ENCODE data around the gene MAGEA10. TPM values are rescaled to one million over a fixed set of nuclear protein-coding genes. Genes with fewer than 3 reads are reported as not detected.

MAGEA10 gene
- total and polyA plus RNA-seq, 9 of the 15 experiments (the other 6 are each of a cell fraction or from before 2014, with no cell fraction given): 0.06 to 0.45 (median 0.15) TPM; not detected in 4

DNA sequence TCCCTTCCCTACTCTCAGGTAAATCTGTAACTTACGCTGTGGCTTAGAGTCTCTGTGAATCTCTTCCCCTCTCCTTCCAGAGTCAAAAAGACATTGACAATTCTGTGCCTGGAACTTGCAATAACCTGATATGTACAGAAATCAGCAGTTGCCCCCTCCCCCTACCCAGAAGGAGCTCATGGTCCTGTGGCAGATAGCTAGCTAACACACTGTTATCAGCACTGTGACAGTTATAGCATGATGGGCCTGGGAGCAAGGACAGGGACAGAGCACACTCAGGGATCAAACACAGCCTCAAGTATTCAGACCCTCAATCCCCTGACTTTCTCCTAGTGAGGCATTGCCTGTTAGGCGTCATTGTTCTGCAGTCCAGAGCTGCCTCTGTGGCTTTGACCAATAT, 18.7 kb upstream of the MAGEA10 start (continued):
- TF ChIP-seq, protein P1, sequence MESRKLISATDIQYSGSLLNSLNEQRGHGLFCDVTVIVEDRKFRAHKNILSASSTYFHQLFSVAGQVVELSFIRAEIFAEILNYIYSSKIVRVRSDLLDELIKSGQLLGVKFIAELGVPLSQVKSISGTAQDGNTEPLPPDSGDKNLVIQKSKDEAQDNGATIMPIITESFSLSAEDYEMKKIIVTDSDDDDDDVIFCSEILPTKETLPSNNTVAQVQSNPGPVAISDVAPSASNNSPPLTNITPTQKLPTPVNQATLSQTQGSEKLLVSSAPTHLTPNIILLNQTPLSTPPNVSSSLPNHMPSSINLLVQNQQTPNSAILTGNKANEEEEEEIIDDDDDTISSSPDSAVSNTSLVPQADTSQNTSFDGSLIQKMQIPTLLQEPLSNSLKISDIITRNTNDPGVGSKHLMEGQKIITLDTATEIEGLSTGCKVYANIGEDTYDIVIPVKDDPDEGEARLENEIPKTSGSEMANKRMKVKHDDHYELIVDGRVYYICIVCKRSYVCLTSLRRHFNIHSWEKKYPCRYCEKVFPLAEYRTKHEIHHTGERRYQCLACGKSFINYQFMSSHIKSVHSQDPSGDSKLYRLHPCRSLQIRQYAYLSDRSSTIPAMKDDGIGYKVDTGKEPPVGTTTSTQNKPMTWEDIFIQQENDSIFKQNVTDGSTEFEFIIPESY (CRISPR knock-in tag; IDR thresholded peaks at IDR 0.05): no peak
- TF ChIP-seq FOXP1 (CRISPR knock-in tag; IDR thresholded peaks at IDR 0.05) (no peak), TEAD2 (tag; IDR thresholded peaks at IDR 0.05) (no peak), NFE2L1 (tag; IDR thresholded peaks at IDR 0.05; ENCODE audit: borderline replicate concordance, low read depth) (no peak), BMI1 (IDR thresholded peaks at IDR 0.05; ENCODE audit: low read length) (no peak), ZFP1 (CRISPR knock-in tag; IDR thresholded peaks at IDR 0.05) (no peak), C11orf30 (IDR thresholded peaks at IDR 0.05; ENCODE audit: low read depth) (no peak), CEBPG (CRISPR knock-in tag; IDR thresholded peaks at IDR 0.05) (peak; percentile 79), CEBPG (tag; conservative IDR thresholded peaks at IDR 0.05 in 1 of 2, IDR thresholded peaks at IDR 0.05 in 1 of 2) (no peak)

DNA sequence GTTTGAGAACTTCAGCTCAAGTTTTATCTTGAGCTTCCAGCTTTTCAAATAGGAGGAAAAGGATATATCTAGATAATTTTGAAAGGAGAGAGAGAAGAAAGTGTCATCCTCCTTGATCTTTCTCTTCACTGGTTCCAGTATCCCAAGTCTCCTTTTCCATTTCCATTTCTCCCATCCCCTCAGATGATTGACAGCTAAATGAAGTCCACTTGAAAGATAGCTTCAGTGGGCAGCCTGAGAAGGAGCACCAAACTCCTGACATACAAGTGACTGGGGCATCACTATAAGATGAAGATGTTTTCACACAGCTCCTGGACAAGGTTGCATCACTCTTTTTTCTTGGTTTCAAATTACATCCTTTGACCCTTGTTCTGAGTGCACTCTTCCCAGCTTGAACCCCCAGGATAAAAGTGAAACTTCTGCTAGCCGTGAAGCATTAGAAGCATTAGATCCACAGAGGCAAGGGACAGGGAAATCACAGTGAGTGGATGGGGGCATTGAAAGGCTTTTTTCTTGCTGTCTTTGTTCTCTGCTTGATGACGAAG, 17.5 kb upstream of the MAGEA10 start:
- in situ Hi-C loops (cut with MboI) (no loop called here), intact Hi-C loops (cut with micrococcal nuclease) (loop anchor here (2.0 to 10.0 kb wide), 3 partner anchors 21 to 189 kb away; partner anchors contain the start of gene GABRE)
- FAIRE-seq: no peak
- CTCF ChIA-PET (ENCODE audit: low intra/inter-chr PET ratio): no interaction called here
- Histone ChIP-seq H3K79me2 (ENCODE audit: control insufficient read depth, insufficient read depth, low read length) (no peaks in the 10 kb centered on the region), H3K27me3 (ENCODE audit: control insufficient read depth in 2 of 2, insufficient read depth in 2 of 2, low read length in 2 of 2) (no peaks in the 10 kb centered on the region), H3K4me3 (no peak overlapping the region), H3K4me1 (replicated peaks in 1 of 2; ENCODE audit: control insufficient read depth in 2 of 2, insufficient read depth in 2 of 2, low read length in 2 of 2) (peaks cover 17 to 80% of the 10 kb centered on the region in 2 experiments), H3K4me2 (ENCODE audit: insufficient read depth, low read length) (peak overlapping the region; percentile 55), H3K27ac (ENCODE audit: extremely low read depth, low read depth, low read length) (peak overlapping the region; percentile 67), H3K9ac (ENCODE audit: insufficient read depth in 1 of 2, low read depth in 2 of 2, low read length in 2 of 2) (peak overlapping the region in 1 of 2 experiments; percentile 42; a peak in 2 of 4 replicates), H3K9me1 (ENCODE audit: control insufficient read depth, insufficient read depth, low read length) (no peaks in the 10 kb centered on the region), H3K9me3 (replicated peaks; ENCODE audit: control insufficient read depth, insufficient read depth, low read depth, low read length) (no peaks in the 10 kb centered on the region), H2AFZ (ENCODE audit: low read depth, low read length) (peak overlapping the region; percentile 49; the same call in 1 of the 2 replicates), H3K36me3 (ENCODE audit: control insufficient read depth, insufficient read depth, low read length) (no peaks in the 10 kb centered on the region; the same call in 2 of the 3 replicates), H4K20me1 (replicated peaks; ENCODE audit: control insufficient read depth, insufficient read depth, low read length) (no peaks in the 10 kb centered on the region)
- ATAC-seq: peak; percentile 73
- no TSS peak for BruUV-seq (replicated peaks)
- peak in 1 of 4 experiments; percentile 50 for DNase-seq (ENCODE audit: extremely low read depth in 1 of 4, low spot score in 3 of 4)
- POLR2A ChIA-PET: interaction anchor here (0.7 to 1.8 kb wide), 4 partner anchors 9 to 182 kb away, joined by 3 to 14 read pairs (median 4); partner anchors contain the start of gene GABRE
- 20% methylated on average over 2 of the region's 2 CpGs for WGBS (ENCODE audit: insufficient coverage, low coverage, missing lambda C conversion rate)
- TF ChIP-seq, protein P2, sequence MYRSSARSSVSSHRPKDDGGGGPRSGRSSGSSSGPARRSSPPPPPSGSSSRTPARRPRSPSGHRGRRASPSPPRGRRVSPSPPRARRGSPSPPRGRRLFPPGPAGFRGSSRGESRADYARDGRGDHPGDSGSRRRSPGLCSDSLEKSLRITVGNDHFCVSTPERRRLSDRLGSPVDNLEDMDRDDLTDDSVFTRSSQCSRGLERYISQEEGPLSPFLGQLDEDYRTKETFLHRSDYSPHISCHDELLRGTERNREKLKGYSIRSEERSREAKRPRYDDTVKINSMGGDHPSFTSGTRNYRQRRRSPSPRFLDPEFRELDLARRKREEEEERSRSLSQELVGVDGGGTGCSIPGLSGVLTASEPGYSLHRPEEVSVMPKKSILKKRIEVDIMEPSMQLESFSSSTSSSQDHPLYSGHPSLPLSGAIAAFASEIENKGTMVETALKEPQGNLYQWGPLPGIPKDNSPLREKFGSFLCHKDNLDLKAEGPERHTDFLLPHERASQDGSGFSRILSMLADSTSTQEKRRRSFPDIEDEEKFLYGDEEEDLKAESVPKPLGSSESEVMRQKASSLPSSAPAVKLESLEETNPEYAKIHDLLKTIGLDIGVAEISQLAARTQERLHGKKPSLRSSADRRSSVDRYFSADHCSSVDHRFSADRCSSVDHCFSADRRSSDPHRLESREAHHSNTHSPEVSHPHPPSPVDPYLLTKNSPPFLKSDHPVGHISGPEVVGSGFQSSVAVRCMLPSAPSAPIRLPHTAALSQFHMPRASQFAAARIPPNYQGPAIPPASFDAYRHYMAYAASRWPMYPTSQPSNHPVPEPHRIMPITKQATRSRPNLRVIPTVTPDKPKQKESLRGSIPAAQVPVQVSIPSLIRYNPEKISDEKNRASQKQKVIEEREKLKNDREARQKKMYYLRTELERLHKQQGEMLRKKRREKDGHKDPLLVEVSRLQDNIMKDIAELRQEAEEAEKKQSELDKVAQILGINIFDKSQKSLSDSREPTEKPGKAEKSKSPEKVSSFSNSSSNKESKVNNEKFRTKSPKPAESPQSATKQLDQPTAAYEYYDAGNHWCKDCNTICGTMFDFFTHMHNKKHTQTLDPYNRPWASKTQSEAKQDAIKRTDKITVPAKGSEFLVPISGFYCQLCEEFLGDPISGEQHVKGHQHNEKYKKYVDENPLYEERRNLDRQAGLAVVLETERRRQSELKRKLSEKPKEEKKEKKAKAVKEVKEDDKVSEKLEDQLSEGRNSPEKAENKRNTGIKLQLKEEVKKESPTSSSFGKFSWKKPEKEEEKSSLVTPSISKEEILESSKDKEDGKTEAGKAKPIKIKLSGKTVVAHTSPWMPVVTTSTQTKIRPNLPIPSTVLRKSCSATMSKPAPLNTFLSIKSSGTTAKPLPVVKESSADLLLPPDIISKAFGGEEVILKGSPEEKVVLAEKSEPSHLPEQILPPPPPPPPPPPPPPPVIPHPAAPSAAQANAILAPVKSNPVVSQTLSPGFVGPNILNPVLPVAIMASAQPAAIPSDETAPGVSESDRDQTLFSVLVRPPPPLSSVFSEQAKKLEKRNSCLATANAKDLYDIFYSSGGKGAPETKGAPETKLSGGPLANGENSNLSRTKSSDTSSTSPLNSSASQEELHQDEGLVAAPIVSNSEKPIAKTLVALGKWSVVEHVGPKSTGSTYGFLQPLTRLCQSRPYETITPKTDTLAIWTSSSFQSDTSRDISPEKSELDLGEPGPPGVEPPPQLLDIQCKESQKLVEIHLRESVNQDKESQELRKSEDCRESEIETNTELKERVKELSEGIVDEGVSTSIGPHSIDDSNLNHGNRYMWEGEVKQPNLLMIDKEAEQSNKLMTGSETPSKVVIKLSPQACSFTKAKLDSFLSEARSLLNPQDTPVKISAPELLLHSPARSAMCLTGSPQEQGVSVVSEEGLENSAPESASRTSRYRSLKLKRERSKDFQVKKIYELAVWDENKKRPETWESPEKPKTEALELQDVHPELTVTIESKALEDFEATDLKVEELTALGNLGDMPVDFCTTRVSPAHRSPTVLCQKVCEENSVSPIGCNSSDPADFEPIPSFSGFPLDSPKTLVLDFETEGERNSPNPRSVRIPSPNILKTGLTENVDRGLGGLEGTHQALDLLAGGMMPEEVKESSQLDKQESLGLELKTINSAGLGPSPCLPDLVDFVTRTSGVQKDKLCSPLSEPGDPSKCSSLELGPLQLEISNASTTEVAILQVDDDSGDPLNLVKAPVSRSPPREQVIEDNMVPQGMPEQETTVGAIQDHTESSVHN (IDR thresholded peaks at IDR 0.05; ENCODE audit: borderline replicate concordance in 1 of 2, low read depth in 1 of 2): no peak
- TF ChIP-seq DPF2 (IDR thresholded peaks at IDR 0.05): no peak; the same call in 1 of the 2 replicates
